ENCODE measurements around the gene YAP1. TPM values are rescaled to one million over a fixed set of nuclear protein-coding genes. Genes with fewer than 3 reads are reported as not detected.

The YAP1 gene
- total and polyA plus RNA-seq, 5 donors: 32.0 to 112 (median 103) TPM

- 92% methylated on average over 4 of the region's 4 CpGs for WGBS
- no peak overlapping the region for H3K27ac ChIP-seq (ENCODE audit: low read length)
- H3K4me1 ChIP-seq (ENCODE audit: control insufficient read depth, insufficient read depth, low read length): peaks cover 4% of the 10 kb centered on the region
- DNase-seq (no peak), ATAC-seq (no peak)
- no peaks in the 10 kb centered on the region for H3K9me3 ChIP-seq (ENCODE audit: control insufficient read depth, low read length)
- H3K27me3 ChIP-seq (ENCODE audit: control insufficient read depth, insufficient read depth): no peaks in the 10 kb centered on the region
- H3K4me3 ChIP-seq (ENCODE audit: low read length): no peak overlapping the region
- intact Hi-C loops (cut with DNase I): loop anchor here in 1 of 4 donors (10.0 kb wide), 1 partner anchor 49 kb away; the partner anchor contains the start of gene YAP1
Measured at GRCh38 chr11:102163368-102163767, 53.1 kb downstream of the YAP1 start.

GRCh38 chr11:102166175-102167064 is 56.2 kb downstream of the YAP1 start:
- no peak for ATAC-seq
- H3K4me3 ChIP-seq (ENCODE audit: low read length): no peak overlapping the region
- 93% methylated on average over 6 of the region's 6 CpGs for WGBS
- H3K27ac ChIP-seq (ENCODE audit: low read length): no peak overlapping the region
- no peaks in the 10 kb centered on the region for H3K9me3 ChIP-seq (ENCODE audit: control insufficient read depth, low read length)
- H3K4me1 ChIP-seq (ENCODE audit: control insufficient read depth, insufficient read depth, low read length): peaks cover 4% of the 10 kb centered on the region
- intact Hi-C loops (cut with DNase I): loop anchor here in 1 of 4 donors (10.0 kb wide), 1 partner anchor 52 kb away; the partner anchor contains the start of gene YAP1
- no peak for DNase-seq
- no peaks in the 10 kb centered on the region for H3K27me3 ChIP-seq (ENCODE audit: control insufficient read depth, insufficient read depth)

GRCh38 chr11:102168481-102168880 is 58.2 kb downstream of the YAP1 start:
- no peaks in the 10 kb centered on the region for H3K9me3 ChIP-seq (ENCODE audit: control insufficient read depth, low read length)
- intact Hi-C loops (cut with DNase I): loop anchor here in 1 of 4 donors (10.0 kb wide), 1 partner anchor 54 kb away; the partner anchor contains the start of gene YAP1
- 82% methylated on average over 1 of the region's 1 CpG for WGBS
- ATAC-seq: no peak
- DNase-seq: no peak
- no peak overlapping the region for H3K4me3 ChIP-seq (ENCODE audit: low read length)
- no peaks in the 10 kb centered on the region for H3K4me1 ChIP-seq (ENCODE audit: control insufficient read depth, insufficient read depth, low read length)
- H3K27me3 ChIP-seq (ENCODE audit: control insufficient read depth, insufficient read depth): no peaks in the 10 kb centered on the region
- H3K27ac ChIP-seq (ENCODE audit: low read length): no peak overlapping the region

- Histone ChIP-seq H3K9me3 (ENCODE audit: control insufficient read depth, low read length) (no peaks in the 10 kb centered on the region), H3K27me3 (ENCODE audit: control insufficient read depth, insufficient read depth) (no peaks in the 10 kb centered on the region), H3K27ac (ENCODE audit: low read length) (no peak overlapping the region), H3K4me3 (ENCODE audit: low read length) (no peak overlapping the region), H3K4me1 (ENCODE audit: control insufficient read depth, insufficient read depth, low read length) (no peaks in the 10 kb centered on the region)
- peak; percentile 55 to 68 for ATAC-seq
- DNase-seq: no peak
- intact Hi-C loops (cut with DNase I): no loop called here
Measured at GRCh38 chr11:102171101-102171500, 60.9 kb downstream of the YAP1 start.

GRCh38 chr11:102172127-102172848 is 62.0 kb downstream of the YAP1 start:
- intact Hi-C loops (cut with DNase I): no loop called here
- 68% methylated on average over 5 of the region's 6 CpGs for WGBS
- H3K27ac ChIP-seq (ENCODE audit: low read length): no peak overlapping the region
- ATAC-seq (peak; percentile 51 to 69), DNase-seq (peak in 1 of 3 donors; percentile 29)
- no peaks in the 10 kb centered on the region for H3K9me3 ChIP-seq (ENCODE audit: control insufficient read depth, low read length)
- no peaks in the 10 kb centered on the region for H3K4me1 ChIP-seq (ENCODE audit: control insufficient read depth, insufficient read depth, low read length)
- H3K27me3 ChIP-seq (ENCODE audit: control insufficient read depth, insufficient read depth): no peaks in the 10 kb centered on the region
- H3K4me3 ChIP-seq (ENCODE audit: low read length): no peak overlapping the region

GRCh38 chr11:102177126-102177525 is 66.9 kb downstream of the YAP1 start:
- H3K27ac ChIP-seq (ENCODE audit: low read length): no peak overlapping the region

GRCh38 chr11:102177974-102178631 is 67.9 kb downstream of the YAP1 start:
- 74% methylated on average over 4 of the region's 4 CpGs for WGBS
- Histone ChIP-seq H3K4me3 (ENCODE audit: low read length) (no peak overlapping the region), H3K4me1 (ENCODE audit: control insufficient read depth, insufficient read depth, low read length) (no peaks in the 10 kb centered on the region), H3K27me3 (ENCODE audit: control insufficient read depth, insufficient read depth) (no peaks in the 10 kb centered on the region), H3K9me3 (ENCODE audit: control insufficient read depth, low read length) (no peaks in the 10 kb centered on the region), H3K27ac (ENCODE audit: low read length) (no peak overlapping the region)
- ATAC-seq (peak; percentile 47 to 92), DNase-seq (no peak)
- intact Hi-C loops (cut with DNase I): no loop called here

More at GRCh38 chr11:102177126-102177525, 66.9 kb downstream of the YAP1 start:
- Histone ChIP-seq H3K27me3 (ENCODE audit: control insufficient read depth, insufficient read depth) (no peaks in the 10 kb centered on the region), H3K4me3 (ENCODE audit: low read length) (no peak overlapping the region), H3K4me1 (ENCODE audit: control insufficient read depth, insufficient read depth, low read length) (no peaks in the 10 kb centered on the region), H3K9me3 (ENCODE audit: control insufficient read depth, low read length) (no peaks in the 10 kb centered on the region)
- WGBS: 96% methylated on average over 2 of the region's 2 CpGs
- DNase-seq (no peak), ATAC-seq (no peak)
- intact Hi-C loops (cut with DNase I): no loop called here

GRCh38 chr11:102179371-102179770 is 69.1 kb downstream of the YAP1 start:
- Histone ChIP-seq H3K9me3 (ENCODE audit: control insufficient read depth, low read length) (no peaks in the 10 kb centered on the region), H3K4me1 (ENCODE audit: control insufficient read depth, insufficient read depth, low read length) (no peaks in the 10 kb centered on the region), H3K27me3 (ENCODE audit: control insufficient read depth, insufficient read depth) (no peaks in the 10 kb centered on the region), H3K27ac (ENCODE audit: low read length) (no peak overlapping the region), H3K4me3 (ENCODE audit: low read length) (no peak overlapping the region)
- intact Hi-C loops (cut with DNase I): no loop called here
- WGBS: 90% methylated on average over 4 of the region's 4 CpGs
- no peak for DNase-seq
- ATAC-seq: no peak

- Histone ChIP-seq H3K4me1 (ENCODE audit: control insufficient read depth, insufficient read depth, low read length) (peaks cover 2% of the 10 kb centered on the region), H3K4me3 (ENCODE audit: low read length) (no peak overlapping the region), H3K27ac (ENCODE audit: low read length) (no peak overlapping the region), H3K9me3 (ENCODE audit: control insufficient read depth, low read length) (no peaks in the 10 kb centered on the region), H3K27me3 (ENCODE audit: control insufficient read depth, insufficient read depth) (no peaks in the 10 kb centered on the region)
- intact Hi-C loops (cut with DNase I): loop anchor here in 1 of 4 donors (10.0 kb wide), 1 partner anchor 70 kb away; the partner anchor contains the start of gene YAP1
- DNase-seq (no peak), ATAC-seq (no peak)
- 66% methylated on average over 3 of the region's 3 CpGs for WGBS
Measured at GRCh38 chr11:102184269-102184987, 74.2 kb downstream of the YAP1 start.

GRCh38 chr11:102186551-102187191 is 76.4 kb downstream of the YAP1 start:
- Histone ChIP-seq H3K4me3 (ENCODE audit: low read length) (no peak overlapping the region), H3K27me3 (ENCODE audit: control insufficient read depth, insufficient read depth) (no peaks in the 10 kb centered on the region), H3K27ac (ENCODE audit: low read length) (no peak overlapping the region), H3K9me3 (ENCODE audit: control insufficient read depth, low read length) (no peaks in the 10 kb centered on the region), H3K4me1 (ENCODE audit: control insufficient read depth, insufficient read depth, low read length) (peaks cover 2% of the 10 kb centered on the region)
- ATAC-seq: no peak
- DNase-seq: no peak
- intact Hi-C loops (cut with DNase I): loop anchor here in 1 of 4 donors (10.0 kb wide), 1 partner anchor 72 kb away; the partner anchor contains the start of gene YAP1
- WGBS: 36% methylated on average over 6 of the region's 6 CpGs
